HG03442 (cell line): ENCODE data around the gene DLX3.

ENCODE experiments used
- ATAC-seq: cut with Tn5 transposase; IDR thresholded peaks from one replicate; pipeline ENCODE4 v1.9.1; 2021; ENCODE audit warnings: mild to moderate bottlenecking, moderate library complexity; ENCODE audit not compliant: unreplicated experiment

Gene DLX3

GRCh38 chr17:49975531-49975930 lies 19.5 kb downstream of the DLX3 start:
- no peak for ATAC-seq

GRCh38 chr17:49973271-49973615 lies 21.8 kb downstream of the DLX3 start:
- ATAC-seq = no peak

GRCh38 chr17:49972486-49973270 lies 22.3 kb downstream of the DLX3 start:
- ATAC-seq = no peak

- ATAC-seq = no peak
Observed at GRCh38 chr17:49971848-49972485, 23.1 kb downstream of the DLX3 start.

GRCh38 chr17:49971199-49971847 lies 23.7 kb downstream of the DLX3 start:
- no peak for ATAC-seq

GRCh38 chr17:49970498-49970897 lies 24.5 kb downstream of the DLX3 start:
- ATAC-seq = no peak

- no peak for ATAC-seq
Observed at GRCh38 chr17:49969795-49970389, 25.1 kb downstream of the DLX3 start.

GRCh38 chr17:49969134-49969759 lies 25.8 kb downstream of the DLX3 start, which contains the start of gene DLX4:
Gene DLX4 (plus strand): TSS chr17:49969190. CDS start chr17:49969469, 279 bp downstream.
- no peak for ATAC-seq

- ATAC-seq = no peak
Observed at GRCh38 chr17:49968405-49969133, 26.5 kb downstream of the DLX3 start.

GRCh38 chr17:49967621-49968404 lies 27.2 kb downstream of the DLX3 start:
- ATAC-seq = no peak

- ATAC-seq = no peak
Observed at GRCh38 chr17:49967205-49967604, 27.8 kb downstream of the DLX3 start.

- no peak for ATAC-seq
Observed at GRCh38 chr17:49966767-49967166, 28.3 kb downstream of the DLX3 start.

- no peak for ATAC-seq
Observed at GRCh38 chr17:49965524-49965909, 29.5 kb downstream of the DLX3 start.

- no peak for ATAC-seq
Observed at GRCh38 chr17:49964769-49965523, 30.1 kb downstream of the DLX3 start.

GRCh38 chr17:49964303-49964768 lies 30.7 kb downstream of the DLX3 start:
- ATAC-seq = no peak

- no peak for ATAC-seq
Observed at GRCh38 chr17:49963626-49964302, 31.3 kb downstream of the DLX3 start.

- ATAC-seq = no peak
Observed at GRCh38 chr17:49963309-49963625, 31.8 kb downstream of the DLX3 start.

- ATAC-seq = no peak
Observed at GRCh38 chr17:49962599-49963308, 32.3 kb downstream of the DLX3 start.
